Pulmonary artery endothelial cell (primary cell): ENCODE results near the gene KRAS. TPM values are rescaled to one million over a fixed set of nuclear protein-coding genes. Genes with fewer than 3 reads are reported as not detected.
"Not testable (repeated sequence)": the region's sequence is repeated elsewhere in the genome, so short reads cannot be mapped to it uniquely, and the experiment has no call there.

Experiments used
- DNase-seq: peaks from one replicate; pipeline ENCODE4 v3.0.0-alpha.2; 2011; ENCODE audit warnings: low read depth, low spot score
- total RNA-seq: library from RNA; depleted of rRNA; stranded (reverse); fragments of >200 nt; gene quantifications from 2 replicates; pipeline ENCODE4 v1.2.3, GENCODE V29; 2014

The KRAS gene
- total RNA-seq, result 19.3 and 22.3 TPM in 2 replicates

DNA sequence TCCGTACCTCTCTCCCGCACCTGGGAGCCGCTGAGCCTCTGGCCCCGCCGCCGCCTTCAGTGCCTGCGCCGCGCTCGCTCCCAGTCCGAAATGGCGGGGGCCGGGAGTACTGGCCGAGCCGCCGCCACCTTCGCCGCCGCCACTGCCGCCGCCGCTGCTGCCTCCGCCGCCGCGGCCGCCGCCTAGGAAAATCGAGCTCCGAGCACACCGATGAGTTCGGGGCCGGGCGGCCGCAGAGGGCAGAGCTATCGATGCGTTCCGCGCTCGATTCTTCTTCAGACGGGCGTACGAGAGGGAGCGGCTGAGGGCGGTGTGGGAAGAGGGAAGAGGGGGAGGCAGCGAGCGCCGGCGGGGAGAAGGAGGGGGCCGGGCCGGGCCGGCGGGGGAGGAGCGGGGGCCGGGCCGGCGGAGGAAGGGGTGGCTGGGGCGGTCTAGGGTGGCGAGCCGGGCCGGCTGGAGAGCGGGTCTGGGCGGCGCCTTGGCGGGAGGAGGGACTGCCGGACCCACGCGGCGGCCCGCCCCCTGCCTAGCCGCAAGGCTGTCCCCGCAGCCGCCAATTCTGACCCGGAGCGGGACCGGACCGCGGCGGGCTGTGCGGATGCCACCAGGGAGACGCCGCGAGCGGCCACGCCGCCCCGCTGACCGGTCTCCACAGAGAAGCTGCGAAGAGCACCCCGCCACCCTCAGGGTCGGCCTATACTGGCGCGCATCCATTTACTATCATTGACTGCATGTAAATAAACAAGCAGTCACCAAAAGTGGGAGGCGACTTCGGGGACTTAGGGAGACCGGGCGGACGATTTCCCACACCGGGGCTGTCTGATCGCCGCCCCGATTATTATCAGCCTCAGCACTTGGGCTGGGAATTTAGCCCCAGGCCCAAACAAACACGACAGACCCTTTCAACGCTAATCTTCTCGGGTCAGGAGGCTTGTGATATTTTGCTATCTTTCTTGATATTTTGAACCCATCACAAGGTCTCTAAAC, at the start of gene KRAS:
Gene KRAS, minus strand, starts transcription at position 186 of the 987 bp plus-strand sequence.
- DNase-seq, result peak; percentile 95

DNA sequence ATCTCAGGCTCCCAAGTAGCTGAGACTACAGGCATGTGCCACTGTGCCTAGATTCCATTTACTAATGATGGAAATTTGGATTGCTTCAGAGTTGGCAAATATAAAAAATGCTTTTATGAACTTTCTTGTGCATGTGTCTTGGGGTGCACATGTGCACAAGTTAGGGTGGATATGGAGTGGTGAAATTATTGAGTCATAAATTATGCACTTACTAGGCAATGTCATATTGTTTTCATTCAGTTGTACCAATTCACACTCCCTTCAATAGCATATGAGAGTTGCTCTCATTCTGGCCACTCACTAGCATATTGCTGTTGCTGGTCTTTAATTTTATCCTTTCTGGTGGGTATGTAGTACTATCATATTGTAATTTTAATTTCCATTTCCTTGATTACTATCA, 45.7 kb upstream of the KRAS start:
- DNase-seq, result no peak

DNA sequence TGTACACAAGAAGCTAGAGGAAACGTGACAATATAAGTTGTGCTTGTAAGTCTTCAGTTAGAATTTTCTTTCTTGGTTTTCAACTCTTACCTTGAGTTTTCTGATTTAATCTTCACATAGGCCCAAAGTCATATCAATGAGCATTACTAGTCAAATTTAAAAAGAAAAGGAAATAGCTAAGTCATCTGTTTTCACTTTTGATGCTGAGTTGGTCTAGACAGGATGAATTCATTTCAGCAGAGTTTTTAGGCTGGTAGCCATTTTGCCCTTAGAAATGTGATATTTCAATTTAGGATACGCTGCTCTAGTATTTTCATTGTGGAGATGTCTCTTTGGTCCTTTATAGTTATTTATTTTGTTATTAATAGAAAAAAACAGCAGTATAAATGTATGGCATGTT, 44.6 kb upstream of the KRAS start:
- no peak for DNase-seq

DNA sequence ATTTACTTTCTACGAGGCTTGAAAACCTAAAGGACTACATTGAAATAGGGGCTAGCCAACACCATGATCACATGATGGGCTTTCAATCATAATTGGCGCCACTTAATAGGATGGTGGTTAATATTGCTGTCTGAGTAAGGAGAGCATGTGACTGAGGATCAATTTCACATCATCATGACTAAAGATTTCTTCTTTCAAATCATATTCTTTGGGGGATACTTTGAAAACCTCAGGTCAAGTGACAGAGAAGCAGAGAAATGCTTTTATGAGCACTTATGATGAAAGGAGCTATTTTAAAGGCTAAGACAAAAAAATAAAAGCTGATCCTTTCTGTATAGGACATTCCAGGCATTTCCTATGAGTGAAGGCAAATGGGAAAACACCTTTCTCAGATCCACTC, 42.9 kb upstream of the KRAS start:
- DNase-seq, result no peak

DNA sequence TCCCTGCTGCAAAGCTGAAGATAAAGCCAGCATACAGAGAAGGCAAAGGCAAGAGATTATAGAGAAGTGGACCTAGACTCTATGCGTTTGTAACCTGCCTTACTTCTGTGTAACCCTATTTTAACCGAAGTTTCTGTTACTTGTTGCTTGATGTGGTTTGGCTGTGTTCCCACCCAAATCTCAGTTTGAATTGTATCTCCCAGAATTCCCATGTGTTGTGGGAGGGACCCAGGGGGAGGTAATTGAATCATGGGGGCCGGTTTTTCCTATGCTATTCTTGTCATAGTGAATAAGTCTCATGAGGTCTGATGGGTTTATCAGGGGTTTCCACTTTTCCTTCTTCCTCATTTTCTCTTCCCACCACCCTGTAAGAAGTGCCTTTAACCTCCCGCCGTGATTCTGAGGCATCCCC, 42.1 kb upstream of the KRAS start:
- DNase-seq, result not testable (repeated sequence)

DNA sequence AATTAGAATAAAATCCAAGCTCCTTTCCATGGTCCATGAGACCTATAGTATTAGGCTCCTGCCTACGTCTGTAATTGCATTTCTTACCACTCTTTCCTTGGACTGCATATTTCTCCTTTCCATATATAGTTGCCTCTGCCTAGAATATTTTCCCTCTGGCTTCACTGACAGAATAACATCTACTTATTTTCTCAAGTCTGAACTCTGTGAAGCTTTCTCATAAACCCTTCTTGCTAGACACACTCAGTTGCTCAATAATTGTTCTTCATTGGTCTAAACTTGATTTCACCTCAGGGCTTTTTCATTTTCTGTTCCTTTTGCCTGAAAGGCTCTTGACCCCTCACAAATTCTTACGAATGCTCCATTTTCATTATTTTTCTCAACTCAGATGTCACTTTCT, 36.9 kb upstream of the KRAS start:
- no peak for DNase-seq

DNA sequence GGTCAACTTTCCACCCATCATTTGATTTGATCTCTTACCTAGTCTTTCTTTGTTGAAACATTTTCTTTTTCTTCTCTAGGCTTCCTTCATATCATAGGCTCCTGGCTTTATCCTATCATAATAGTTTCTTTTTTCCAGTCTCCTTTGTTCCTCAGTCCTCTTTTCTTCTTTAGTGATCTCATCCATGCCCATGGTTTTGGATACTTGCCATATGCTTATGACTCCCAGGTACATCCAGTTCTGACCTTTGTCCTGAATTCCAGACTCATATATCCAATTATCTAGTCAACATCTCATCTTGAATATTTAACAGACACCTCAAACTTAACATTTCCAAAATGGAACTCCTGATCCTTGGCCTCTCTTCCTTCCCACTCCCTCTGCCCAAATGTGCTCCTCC, 36.1 kb upstream of the KRAS start:
- no peak for DNase-seq

DNA sequence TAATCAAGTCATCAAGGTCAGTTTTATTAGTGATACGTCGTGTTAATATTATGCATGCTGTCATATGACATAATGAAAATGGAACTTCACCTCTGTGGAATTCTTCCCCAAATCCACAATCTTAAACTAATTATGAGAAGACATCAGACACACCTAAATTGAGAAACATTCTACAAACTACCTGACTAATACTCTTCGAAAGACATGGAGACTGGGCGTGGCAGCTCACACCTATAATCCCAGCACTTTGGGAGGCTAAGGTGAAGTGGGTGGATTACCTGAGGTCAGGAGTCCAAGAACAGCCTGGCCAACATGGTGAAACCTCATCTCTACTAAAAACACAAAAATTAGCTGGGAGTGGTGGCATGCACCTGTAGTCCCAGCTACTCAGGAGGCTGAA, 33.3 kb upstream of the KRAS start:
- no peak for DNase-seq

DNA sequence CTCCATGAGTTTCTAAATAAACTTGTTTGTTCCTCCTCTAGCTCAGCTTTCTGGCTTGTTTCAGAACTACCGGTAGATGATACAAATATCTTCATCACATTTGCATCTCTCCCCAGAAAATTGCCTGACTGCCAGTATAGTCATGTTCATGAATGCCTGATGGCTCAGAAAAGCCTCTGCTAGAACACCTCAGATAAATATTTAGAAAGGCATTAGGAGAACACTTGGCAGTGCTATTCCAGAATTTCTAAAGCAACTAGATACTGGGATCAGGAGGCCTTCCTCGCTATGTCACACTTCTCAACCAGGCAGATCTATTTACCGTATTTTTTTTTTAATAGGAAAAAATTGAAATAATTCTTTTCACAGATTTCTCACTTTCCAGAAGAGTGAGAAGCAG, 32.3 kb upstream of the KRAS start:
- DNase-seq, result no peak

DNA sequence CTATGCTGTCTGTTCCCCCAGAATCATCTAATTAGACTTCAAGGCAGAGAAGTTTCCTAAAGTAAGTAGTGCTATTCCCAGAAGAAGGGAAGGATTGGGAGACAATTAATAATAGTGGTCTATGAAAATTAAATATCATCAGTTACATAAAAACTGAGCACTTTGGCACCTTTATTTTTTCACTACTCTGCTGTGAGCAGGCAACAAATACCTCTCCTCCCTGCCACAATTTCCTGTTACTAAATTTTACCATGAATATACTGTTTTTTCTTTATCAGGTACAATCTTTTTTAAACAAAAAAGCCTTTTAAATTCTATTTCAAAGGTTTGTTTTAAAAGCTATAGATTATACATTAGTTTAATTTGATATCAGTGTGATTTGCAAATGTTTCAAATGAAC, 29.4 kb upstream of the KRAS start:
- DNase-seq, result no peak

DNA sequence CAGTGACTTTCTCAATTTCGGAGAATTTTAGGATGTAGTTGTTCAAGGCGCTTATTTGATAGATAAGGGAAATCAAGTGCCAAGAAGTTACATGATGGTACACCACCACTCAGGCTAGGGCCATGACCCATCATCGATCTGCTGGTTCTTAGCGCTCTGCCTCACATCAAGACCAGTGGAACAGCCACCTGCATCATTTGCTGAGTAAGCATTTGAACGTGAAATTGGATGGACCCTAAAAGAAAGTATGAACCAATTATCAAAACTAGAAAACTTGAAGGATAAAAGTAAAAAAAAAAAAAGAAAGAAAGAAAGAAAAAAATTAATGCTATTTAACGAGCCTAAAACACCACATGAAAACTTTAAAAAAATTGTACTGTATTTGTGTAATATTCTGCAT, 27.5 kb upstream of the KRAS start:
- DNase-seq, result no peak

DNA sequence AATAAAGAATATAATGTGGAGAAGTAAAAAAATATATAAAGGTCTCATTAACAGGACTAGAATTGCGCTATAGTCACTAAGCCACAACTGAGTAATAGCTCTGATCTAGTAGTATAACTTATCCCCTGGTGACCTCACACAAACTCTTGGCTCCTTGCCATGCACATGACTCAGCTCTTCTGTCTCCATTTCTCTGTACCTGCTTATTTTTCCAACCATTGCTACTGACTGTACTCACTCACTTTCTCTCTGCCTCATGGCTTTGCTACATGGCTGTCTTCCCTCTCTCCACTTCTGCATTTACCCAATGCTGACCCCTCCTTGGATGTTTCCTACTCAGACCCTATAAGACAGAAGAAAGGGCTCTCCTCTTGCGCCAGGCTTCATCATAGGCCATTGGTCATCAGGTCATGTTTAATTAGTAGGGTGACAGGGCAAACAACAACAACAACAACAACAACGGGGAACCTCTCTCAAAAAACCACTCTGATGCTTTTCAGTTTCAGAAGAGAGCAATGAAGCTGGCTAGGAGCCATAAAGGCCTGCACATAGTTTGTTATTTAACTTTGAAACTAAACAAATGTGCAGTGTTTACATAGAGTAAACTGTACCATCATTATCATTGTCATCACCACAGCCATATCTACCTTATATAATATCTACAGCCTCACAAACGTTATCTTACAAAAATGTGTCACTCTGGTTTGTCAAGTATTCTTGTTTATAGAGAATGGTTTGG, 25.6 kb upstream of the KRAS start:
- peak; percentile 44 for DNase-seq

DNA sequence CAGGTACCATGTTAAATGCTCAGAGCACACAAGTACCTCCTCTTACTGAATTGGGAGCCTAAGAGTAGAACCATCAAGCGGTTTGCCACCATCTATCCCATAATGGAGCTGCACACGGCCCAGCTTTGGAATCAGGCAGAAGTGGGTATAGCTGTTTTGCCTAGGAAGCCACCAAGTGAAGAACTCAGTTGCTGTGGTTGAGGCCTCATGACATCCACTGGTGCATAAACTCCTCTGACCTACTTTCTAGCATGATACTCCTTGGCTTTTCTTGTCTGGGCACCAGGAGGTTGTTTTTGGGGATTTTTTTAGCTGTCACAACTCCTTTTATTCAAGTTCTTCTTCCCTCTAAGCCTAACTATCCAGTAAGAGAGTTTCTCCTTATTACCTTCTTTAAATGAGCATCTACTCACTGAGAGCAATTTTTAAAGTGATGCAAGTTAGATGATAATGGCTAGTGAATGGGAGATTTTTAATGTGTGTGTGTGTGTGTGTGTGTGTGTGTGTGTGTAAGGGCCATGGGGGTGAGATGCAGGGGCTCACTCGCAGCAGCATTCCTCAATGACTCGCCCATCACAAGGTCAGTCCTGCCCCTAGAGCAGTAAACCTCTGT, 20.9 kb upstream of the KRAS start:
- DNase-seq, result no peak

DNA sequence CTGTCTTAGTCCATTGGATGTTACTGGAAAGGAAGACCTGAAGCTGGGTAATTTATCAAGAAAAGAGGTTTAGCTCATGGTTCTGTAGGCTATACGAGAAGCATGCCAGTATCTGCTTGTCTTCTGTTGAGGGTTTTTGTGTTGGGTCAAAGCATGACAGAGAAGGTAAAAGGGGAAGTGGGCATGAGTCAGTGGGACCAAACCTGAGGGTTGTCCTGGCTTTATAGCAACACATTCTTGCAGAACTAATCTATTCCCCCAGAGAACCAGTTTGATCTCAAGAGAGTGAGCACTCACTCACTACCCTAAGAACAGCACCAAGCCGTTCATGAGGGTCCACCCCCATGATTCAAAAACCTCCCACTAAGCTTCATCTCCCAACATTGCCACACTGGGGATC, 19.0 kb upstream of the KRAS start:
- DNase-seq, result no peak

DNA sequence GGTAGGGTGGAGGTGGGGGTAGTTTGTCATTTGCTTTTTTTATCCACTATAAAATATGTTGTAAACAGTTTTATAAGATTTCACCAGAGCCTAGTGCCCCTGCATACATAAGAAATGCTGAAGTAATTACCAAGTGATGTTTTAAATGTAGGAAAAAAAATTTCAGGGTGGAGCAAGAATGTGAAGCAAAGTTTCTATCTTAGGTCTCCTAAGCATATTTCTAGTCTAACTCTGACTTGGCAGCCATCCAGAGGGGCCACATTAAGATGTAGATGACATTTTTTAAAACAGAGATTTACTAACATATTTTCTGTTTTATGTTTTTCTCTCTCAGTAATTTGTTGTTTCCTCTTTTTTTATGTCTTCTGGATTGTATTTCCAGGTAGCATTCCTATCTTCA, 15.8 kb upstream of the KRAS start:
- DNase-seq, result no peak

DNA sequence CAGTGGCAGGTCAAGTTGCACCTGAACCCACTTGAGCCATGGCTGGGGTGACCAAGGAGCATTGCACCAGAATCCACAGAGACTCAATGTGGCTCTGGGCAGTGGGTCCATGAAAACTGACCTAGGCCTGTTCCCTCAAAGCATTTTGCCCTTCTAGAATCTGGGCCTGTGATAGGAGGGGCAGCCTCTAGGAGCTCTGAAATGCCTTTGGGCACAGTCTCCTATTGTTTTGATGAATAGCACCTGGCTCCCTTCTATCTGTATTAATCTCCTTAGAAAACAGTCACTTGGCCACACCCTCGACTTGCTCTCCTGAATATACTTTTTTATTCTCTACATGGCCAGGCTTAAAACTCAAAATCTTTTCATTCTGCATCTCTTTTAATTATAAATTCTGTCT, 14.1 kb upstream of the KRAS start:
- no peak for DNase-seq

DNA sequence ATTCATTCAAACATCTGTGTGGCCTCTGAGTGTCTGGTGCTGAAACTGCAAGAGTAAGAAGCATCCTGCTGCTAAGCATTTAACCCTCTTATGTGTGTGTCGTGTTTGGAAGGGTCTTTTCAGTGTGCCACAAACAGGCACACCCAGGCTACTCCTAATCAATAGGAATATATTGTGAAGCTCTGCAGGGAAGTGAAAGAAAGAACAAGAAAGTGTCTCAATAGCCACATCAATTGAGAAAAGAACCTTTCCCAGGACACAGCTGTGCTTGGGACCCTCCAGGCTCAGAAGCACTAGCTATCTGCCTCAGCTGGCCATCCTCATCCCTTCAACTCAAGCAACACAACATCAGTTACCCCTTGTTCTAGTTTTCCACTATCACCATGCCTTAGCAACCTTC, 13.4 kb upstream of the KRAS start:
- DNase-seq, result no peak

DNA sequence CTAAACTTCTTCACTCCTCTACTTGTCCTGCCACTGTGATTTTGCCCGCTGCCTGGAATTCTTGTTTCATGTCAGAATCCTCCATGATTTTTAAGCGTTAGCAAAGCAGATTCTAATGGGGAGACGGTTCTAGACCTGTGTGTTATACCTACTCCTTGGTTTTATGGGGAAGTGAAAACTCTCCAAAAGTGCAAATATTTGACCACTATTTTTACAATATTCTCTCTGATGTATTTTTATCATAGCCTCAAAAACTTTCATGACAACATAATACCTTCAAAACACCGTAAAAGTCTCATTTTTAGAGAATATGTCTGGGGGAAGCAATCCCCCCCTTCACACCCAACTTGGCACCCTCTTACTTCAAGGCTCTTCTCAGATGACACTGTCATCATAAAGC, 12.9 kb upstream of the KRAS start:
- DNase-seq, result no peak

DNA sequence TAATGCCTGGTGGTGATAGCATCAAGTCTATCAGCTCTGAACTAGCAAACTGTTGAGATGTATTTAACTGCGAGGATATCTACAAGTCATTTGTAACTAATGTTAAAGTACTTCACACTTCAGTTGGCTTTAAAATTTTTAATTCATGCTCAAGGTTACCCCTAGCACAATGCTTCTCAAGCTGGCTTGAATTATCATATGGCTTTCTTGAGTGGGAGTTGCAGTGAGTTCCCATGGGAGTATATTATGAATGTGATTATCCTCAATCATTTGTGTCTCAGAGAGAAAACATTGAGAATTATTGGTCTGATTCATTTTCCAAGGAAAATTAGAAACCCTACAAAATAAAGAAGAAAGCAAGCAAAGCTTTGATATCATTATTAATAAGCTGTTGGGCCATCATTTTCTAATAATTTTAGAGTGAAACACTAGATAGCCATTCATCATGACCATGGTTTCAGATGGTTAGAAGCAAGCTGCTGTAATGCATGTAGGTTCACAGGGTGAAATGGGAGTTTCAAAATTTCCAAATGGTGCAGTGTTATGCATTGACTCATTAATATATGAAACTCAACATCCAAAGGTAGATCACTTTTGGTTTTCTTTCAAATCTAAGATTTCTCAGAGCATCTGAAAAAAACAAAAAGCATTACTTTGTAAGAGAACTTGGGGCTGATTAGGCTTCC, 11.8 kb upstream of the KRAS start:
- DNase-seq, result no peak

DNA sequence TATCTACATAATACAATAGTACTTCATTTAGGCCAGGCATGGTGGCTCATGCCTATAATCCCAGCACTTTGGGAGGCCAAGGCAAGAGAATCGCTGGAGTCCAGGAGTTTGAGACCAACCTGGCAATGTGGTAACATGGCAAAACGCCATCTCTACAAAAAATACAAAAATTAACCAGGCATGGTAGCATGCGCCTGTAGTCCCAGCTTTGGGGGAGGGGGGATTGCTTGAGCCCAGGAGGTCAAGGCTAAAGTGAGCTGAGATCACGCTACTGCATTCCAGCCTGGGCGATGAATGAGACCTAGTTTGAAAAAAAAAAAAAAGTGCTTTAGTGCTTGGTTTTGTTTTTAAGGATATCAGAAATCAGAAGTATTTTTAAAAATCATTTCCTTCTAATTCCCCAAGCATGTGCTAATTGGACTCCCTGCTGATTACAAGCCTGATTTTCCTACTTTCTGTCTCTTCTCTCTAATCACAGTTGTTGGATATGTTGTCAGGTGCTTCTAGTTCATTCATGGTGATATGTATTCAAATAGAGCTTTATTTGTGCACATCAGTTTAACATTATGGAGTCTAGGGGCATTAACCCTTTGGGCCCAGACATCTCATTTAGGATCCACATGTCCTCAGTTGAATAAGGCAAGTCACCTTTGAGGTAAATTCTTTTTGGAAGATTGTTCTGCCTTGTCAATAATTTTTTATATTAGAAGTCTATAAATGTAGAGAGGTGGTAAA, 7.0 kb upstream of the KRAS start:
- DNase-seq, result no peak

DNA sequence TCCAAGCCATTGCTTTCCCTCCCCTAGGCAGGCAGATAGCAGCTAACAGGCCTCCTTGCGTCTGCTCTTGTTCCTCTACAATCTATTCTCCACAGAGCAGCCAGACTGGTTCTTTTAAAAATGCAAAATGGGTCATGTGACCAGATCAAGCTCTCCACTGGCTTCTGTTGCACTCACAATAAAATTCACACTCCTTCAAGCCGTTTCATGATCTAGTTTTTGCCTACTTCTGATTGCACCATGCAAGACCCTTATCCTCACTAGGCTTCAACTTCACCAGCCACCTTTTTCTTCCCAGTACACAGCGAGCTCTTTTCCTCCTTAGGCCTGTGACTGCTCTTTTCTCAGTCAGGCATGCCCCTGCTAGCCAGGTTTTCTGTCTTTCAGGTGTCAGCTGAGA, 6.1 kb upstream of the KRAS start:
- DNase-seq, result no peak
